Endothelial cell of umbilical vein (primary cell): ENCODE results near the gene PTPN2. TPM values are rescaled to one million over a fixed set of nuclear protein-coding genes. Genes with fewer than 3 reads are reported as not detected.

Experiments
- BruUV-seq: library from RNA; stranded (reverse); fragments of 400-500 nt; replicated peaks from 2 replicates; lab custom pipeline; 2021; lab: Mats Ljungman, UMichigan
- CTCF ChIA-PET: fragments of 300-600, 350-600 bp; sonication (Branson Sonifier 250); formaldehyde crosslinking; loops from one replicate; lab custom pipeline; 2021; ENCODE audit warnings: antibody characterized with exemption, inconsistent platforms; lab: Charles Lee
- POLR2A ChIA-PET: fragments of 300-600, 350-600 bp; sonication (Branson Sonifier 250); formaldehyde crosslinking; loops from one replicate; lab custom pipeline; 2021; ENCODE audit warnings: antibody characterized with exemption, inconsistent platforms; lab: Charles Lee
- DNase-seq: peaks from one replicate; pipeline ENCODE4 v3.0.0-alpha.2; 2011; ENCODE audit warnings: low read depth, low spot score
- FAIRE-seq: peaks from 2 replicates; lab custom pipeline; 2011; peaks lifted over from hg19 to GRCh38; lab: Jason Lieb, UNC
- H2AFZ ChIP-seq: 2 replicates; pipeline ENCODE4 v1.6.0; 2012; ENCODE audit warnings: low read depth, low read length, control low read depth, inconsistent platforms
- H3K27ac ChIP-seq: 2 replicates; pipeline ENCODE4 v1.5.1; 2011; ENCODE audit warnings: low read depth, mild to moderate bottlenecking, control low read depth, low read length, moderate library complexity; ENCODE audit not compliant: insufficient read depth
- H3K27me3 ChIP-seq, 2 experiments: 2 replicates each; pipeline versions ENCODE4 v1.6.0 to v1.6.1; 2011; ENCODE audit warnings: low read length in 2 of 2, mixed read lengths in 1 of 2; ENCODE audit not compliant: control insufficient read depth in 2 of 2, insufficient read depth in 2 of 2
- H3K36me3 ChIP-seq, 2 experiments: 2 replicates in 1 of 2; 3 replicates in 1 of 2; pipeline ENCODE4 v1.5.1; 2011; ENCODE audit warnings: low read length in 2 of 2, mild to moderate bottlenecking in 1 of 2, moderate library complexity in 1 of 2; ENCODE audit not compliant: control insufficient read depth in 2 of 2, insufficient read depth in 2 of 2; ENCODE audit errors: extremely low read depth in 1 of 2
- H3K4me1 ChIP-seq: 3 replicates; pipeline ENCODE4 v1.5.1; 2011; ENCODE audit warnings: mild to moderate bottlenecking, low read length; ENCODE audit not compliant: control insufficient read depth, insufficient read depth; ENCODE audit errors: extremely low read depth
- H3K4me2 ChIP-seq: 2 replicates; pipeline ENCODE4 v1.6.1; 2011; ENCODE audit warnings: low read length, control low read depth, mixed read lengths; ENCODE audit not compliant: insufficient read depth
- H3K4me3 ChIP-seq, 3 experiments: fragments of 200-600 bp in 1 of 3; sonication (generic), shearing (Covaris generic) in 1 of 3; replicated peaks in 1 of 3; 2 replicates each; pipeline ENCODE4 v1.5.1; 2011 to 2016; ENCODE audit warnings: control low read depth in 3 of 3, low read length in 3 of 3, mild to moderate bottlenecking in 2 of 3, inconsistent platforms in 1 of 3, low read depth in 1 of 3, moderate library complexity in 1 of 3; ENCODE audit not compliant: insufficient read depth in 1 of 3
- H3K79me2 ChIP-seq: 2 replicates; pipeline ENCODE4 v1.6.0; 2012; ENCODE audit warnings: low read length, inconsistent platforms; ENCODE audit not compliant: control insufficient read depth, insufficient read depth
- H3K9ac ChIP-seq: replicated peaks from 2 replicates; pipeline ENCODE3; 2011; ENCODE audit warnings: low read length, control low read depth; ENCODE audit not compliant: insufficient read depth; ENCODE audit errors: extremely low read depth
- H3K9me1 ChIP-seq: replicated peaks from 3 replicates; pipeline ENCODE4 v1.6.0; 2011; ENCODE audit warnings: mild to moderate bottlenecking, low read length; ENCODE audit not compliant: control insufficient read depth, insufficient read depth; ENCODE audit errors: extremely low read depth
- H3K9me3 ChIP-seq: replicated peaks from 2 replicates; pipeline ENCODE4 v1.5.1; 2012; ENCODE audit warnings: low read length, inconsistent platforms; ENCODE audit not compliant: control insufficient read depth, insufficient read depth
- H4K20me1 ChIP-seq: replicated peaks from 2 replicates; pipeline ENCODE3; 2011; ENCODE audit warnings: mild to moderate bottlenecking, low read length; ENCODE audit not compliant: control insufficient read depth, insufficient read depth; ENCODE audit errors: extremely low read depth
- CTCF ChIP-seq, 2 donors: IDR thresholded peaks; 1 replicate in 1 of 2; 2 replicates in 1 of 2; pipeline ENCODE4 v1.5.1; 2011; ENCODE audit warnings: low read length in 2 of 2, mild to moderate bottlenecking in 2 of 2, moderate library complexity in 2 of 2, control low read depth in 1 of 2, inconsistent platforms in 1 of 2, low read depth in 1 of 2; ENCODE audit not compliant: insufficient read depth in 1 of 2; ENCODE audit errors: extremely low read depth in 1 of 2
- EZH2 ChIP-seq: IDR thresholded peaks from 2 replicates; pipeline ENCODE4 v1.6.1; 2012; ENCODE audit warnings: borderline replicate concordance, low read depth, mild to moderate bottlenecking, moderate library complexity, low read length, inconsistent platforms; ENCODE audit not compliant: severe bottlenecking
- FOS ChIP-seq: IDR thresholded peaks from 2 replicates; pipeline ENCODE4 v1.6.1; 2011; ENCODE audit warnings: mild to moderate bottlenecking, low read length, moderate library complexity, borderline replicate concordance; ENCODE audit not compliant: insufficient read depth
- GATA2 ChIP-seq: IDR thresholded peaks from 2 replicates; pipeline ENCODE4 v1.7.0; 2011; ENCODE audit warnings: low read depth, mild to moderate bottlenecking, moderate library complexity, mixed read lengths, low read length; ENCODE audit not compliant: insufficient read length, insufficient read depth
- JUN ChIP-seq: IDR thresholded peaks from 2 replicates; pipeline ENCODE4 v1.6.1; 2011; ENCODE audit warnings: borderline replicate concordance, low read depth; ENCODE audit not compliant: insufficient read length, insufficient read depth
- MAX ChIP-seq: IDR thresholded peaks from 2 replicates; pipeline ENCODE4 v1.6.1; 2011; ENCODE audit not compliant: insufficient read depth, insufficient read length
- MYC ChIP-seq: IDR thresholded peaks from one replicate; pipeline ENCODE4 v1.6.1; 2011; ENCODE audit warnings: mild to moderate bottlenecking, low read depth, low read length
- POLR2A ChIP-seq: IDR thresholded peaks from 2 replicates; pipeline ENCODE4 v1.6.1; 2012; ENCODE audit warnings: low read depth, mild to moderate bottlenecking, control low read depth, low read length
- POLR2AphosphoS5 ChIP-seq: IDR thresholded peaks from 2 replicates; pipeline ENCODE4 v1.6.1; 2012; ENCODE audit warnings: low read depth, mild to moderate bottlenecking, control low read depth, low read length, moderate library complexity; ENCODE audit not compliant: insufficient read depth
- dilution Hi-C: fragments of 300-500 bp; cut with MboI; formaldehyde crosslinking; loops from one replicate; pipeline ENCODE4 v1.15.0; 2019; ENCODE audit warnings: low sequenced_read_pairs; ENCODE audit not compliant: extremely low pct_ligation_motif_present
- intact Hi-C: fragments of 100-400 bp; cut with micrococcal nuclease; formaldehyde crosslinking; loops from one replicate; pipeline ENCODE4 v1.10.0; 2022
- polyA plus RNA-seq, 4 experiments: library from polyadenylated mRNA; depleted of rRNA in 3 of 4; stranded (reverse) in 3 of 4; unstranded in 1 of 4; fragments of >200 nt; gene quantifications; 2 replicates each; pipeline versions ENCODE4 v1.2.1 to v1.2.3, GENCODE V29; 2011 to 2012; ENCODE audit warnings: missing spikeins in 1 of 4
- total RNA-seq: library from RNA; stranded (reverse); gene quantifications from 2 replicates; pipeline ENCODE4 v1.2.3, GENCODE V29; 2021

PTPN2 gene
- total and polyA plus RNA-seq, 2 donors (not counting 3 experiments of a cell fraction or from before 2014, with no cell fraction given), result 8.2 to 20.9 TPM

GRCh38 chr18:12895014-12895413 lies 11.0 kb upstream of the PTPN2 start:
- no peak for TF ChIP-seq MYC
- no peak for TF ChIP-seq FOS
- TF ChIP-seq JUN, result no peak
- no peak for TF ChIP-seq MAX
- no peak for TF ChIP-seq CTCF (IDR thresholded peaks at IDR 0.05; ENCODE audit: extremely low read depth in 1 of 2, insufficient read depth in 1 of 2, low read depth in 1 of 2, low read length in 2 of 2)
- no peak for TF ChIP-seq POLR2AphosphoS5
- TF ChIP-seq GATA2, result no peak
- TF ChIP-seq POLR2A, result no peak
- TF ChIP-seq EZH2, result no peak
- no peaks in the 10 kb centered on the region for H3K9me3 ChIP-seq
- intact Hi-C loops, result no loop called here
- H3K79me2 ChIP-seq, result no peaks in the 10 kb centered on the region
- no peak overlapping the region for H3K4me3 ChIP-seq
- H3K9me1 ChIP-seq, result no peaks in the 10 kb centered on the region
- no peak for DNase-seq
- no peak overlapping the region for H2AFZ ChIP-seq
- H4K20me1 ChIP-seq, result no peaks in the 10 kb centered on the region
- BruUV-seq, result no TSS peak
- dilution Hi-C loops, result no loop called here
- POLR2A ChIA-PET, result interaction anchor here (1.3 kb wide), 1 partner anchor 12 kb away, joined by 7 read pairs; no protein-coding TSS in a partner anchor
- no peak overlapping the region for H3K27ac ChIP-seq
- H3K4me2 ChIP-seq, result no peak overlapping the region
- no peak for FAIRE-seq
- CTCF ChIA-PET, result interaction anchor here (0.6 to 3.0 kb wide), 11 partner anchors 10 to 510 kb away, joined by 3 to 19 read pairs (median 4); no protein-coding TSS in a partner anchor
- no peak overlapping the region for H3K9ac ChIP-seq
- H3K4me1 ChIP-seq, result no peaks in the 10 kb centered on the region
- H3K27me3 ChIP-seq, result peaks cover 19 to 45% of the 10 kb centered on the region in 2 experiments
- no peaks in the 10 kb centered on the region for H3K36me3 ChIP-seq
